ENCODE results near the gene ENAH.

ENAH gene

DNA sequence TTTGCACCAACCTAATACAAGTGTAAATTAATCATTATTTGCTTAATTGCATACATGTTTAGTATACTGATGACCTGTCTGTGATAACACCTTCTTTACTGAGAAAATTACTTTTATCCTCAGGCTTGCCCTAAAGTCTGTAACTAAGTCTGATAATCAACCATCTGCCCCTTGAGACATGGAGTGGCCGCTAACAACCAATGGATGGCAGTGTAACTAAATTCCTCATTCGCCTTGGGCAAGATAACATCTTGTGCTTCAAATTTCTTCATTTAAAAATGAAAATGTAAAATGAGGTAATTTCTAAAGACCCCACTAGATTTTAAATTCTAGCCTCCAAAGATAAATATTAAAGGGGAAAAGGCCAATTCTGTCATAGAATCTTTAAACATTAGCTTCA is 85.1 kb downstream of the ENAH start:
- TF ChIP-seq, protein P1, sequence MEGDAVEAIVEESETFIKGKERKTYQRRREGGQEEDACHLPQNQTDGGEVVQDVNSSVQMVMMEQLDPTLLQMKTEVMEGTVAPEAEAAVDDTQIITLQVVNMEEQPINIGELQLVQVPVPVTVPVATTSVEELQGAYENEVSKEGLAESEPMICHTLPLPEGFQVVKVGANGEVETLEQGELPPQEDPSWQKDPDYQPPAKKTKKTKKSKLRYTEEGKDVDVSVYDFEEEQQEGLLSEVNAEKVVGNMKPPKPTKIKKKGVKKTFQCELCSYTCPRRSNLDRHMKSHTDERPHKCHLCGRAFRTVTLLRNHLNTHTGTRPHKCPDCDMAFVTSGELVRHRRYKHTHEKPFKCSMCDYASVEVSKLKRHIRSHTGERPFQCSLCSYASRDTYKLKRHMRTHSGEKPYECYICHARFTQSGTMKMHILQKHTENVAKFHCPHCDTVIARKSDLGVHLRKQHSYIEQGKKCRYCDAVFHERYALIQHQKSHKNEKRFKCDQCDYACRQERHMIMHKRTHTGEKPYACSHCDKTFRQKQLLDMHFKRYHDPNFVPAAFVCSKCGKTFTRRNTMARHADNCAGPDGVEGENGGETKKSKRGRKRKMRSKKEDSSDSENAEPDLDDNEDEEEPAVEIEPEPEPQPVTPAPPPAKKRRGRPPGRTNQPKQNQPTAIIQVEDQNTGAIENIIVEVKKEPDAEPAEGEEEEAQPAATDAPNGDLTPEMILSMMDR (IDR thresholded peaks at IDR 0.05), result peak; percentile 9
- H3K4me1 Mint-ChIP-seq, result peaks cover 24% of the 10 kb centered on the region
- DNase-seq, result no peak
- H3K27ac Mint-ChIP-seq, result peak overlapping the region; percentile 42
- H3K9me3 Mint-ChIP-seq, result no peaks in the 10 kb centered on the region
- no peaks in the 10 kb centered on the region for H3K27me3 Mint-ChIP-seq (ENCODE audit: low read depth, poor library complexity)
- H3K4me3 Mint-ChIP-seq, result no peak overlapping the region
- peaks cover 50% of the 10 kb centered on the region for H3K36me3 Mint-ChIP-seq (ENCODE audit: low read depth)

DNA sequence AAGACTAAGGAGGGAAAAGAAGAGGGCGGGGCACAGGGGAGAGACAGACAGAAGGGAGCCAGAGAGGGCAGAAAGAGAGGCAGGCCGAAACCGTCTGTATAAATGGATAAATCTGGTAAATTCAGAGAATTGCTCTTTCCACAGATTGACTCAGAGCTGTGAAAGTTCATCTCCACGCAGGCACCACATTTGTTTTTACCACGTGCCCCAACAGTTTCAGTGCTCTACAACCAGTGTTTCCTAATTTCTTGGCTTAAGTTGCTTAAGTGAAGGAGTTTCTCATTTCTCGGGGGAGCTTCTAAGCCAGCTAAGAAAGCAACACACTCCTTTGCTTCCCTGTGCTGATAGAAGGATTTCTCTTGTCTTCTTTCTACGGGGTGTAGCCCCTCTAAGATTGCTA is 87.1 kb downstream of the ENAH start:
- TF ChIP-seq, protein P1 (IDR thresholded peaks at IDR 0.05), result no peak
- Mint-ChIP-seq H3K36me3 (ENCODE audit: low read depth) (peaks cover 45% of the 10 kb centered on the region), H3K4me1 (peaks cover 24% of the 10 kb centered on the region), H3K4me3 (no peak overlapping the region), H3K27me3 (ENCODE audit: low read depth, poor library complexity) (no peaks in the 10 kb centered on the region), H3K27ac (peak overlapping the region; percentile 96), H3K9me3 (no peaks in the 10 kb centered on the region)
- no peak for DNase-seq

DNA sequence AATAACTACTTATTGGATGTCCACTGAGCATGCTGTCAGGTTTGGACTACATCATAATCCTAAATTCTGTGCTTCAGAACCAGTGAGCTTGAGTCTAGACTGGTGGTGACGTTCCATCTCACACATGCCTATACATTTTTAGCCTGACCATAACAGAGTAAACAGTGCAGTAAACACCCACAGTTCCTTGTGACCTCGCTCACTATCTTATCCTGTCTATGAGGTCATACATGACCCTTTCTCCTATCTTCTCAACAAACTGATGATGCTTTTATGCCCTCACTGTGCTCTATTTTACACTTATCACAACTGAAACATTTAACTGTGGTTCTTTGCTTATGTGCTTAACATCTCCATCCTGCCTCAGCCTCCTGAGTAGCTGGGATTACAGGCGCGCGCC is 91.2 kb downstream of the ENAH start:
- TF ChIP-seq, protein P1 (IDR thresholded peaks at IDR 0.05), result no peak
- DNase-seq, result no peak
- no peak overlapping the region for H3K27ac Mint-ChIP-seq
- H3K4me1 Mint-ChIP-seq, result peaks cover 12% of the 10 kb centered on the region
- no peak overlapping the region for H3K4me3 Mint-ChIP-seq
- peaks cover 82% of the 10 kb centered on the region for H3K36me3 Mint-ChIP-seq (ENCODE audit: low read depth)
- peaks cover 35% of the 10 kb centered on the region for H3K9me3 Mint-ChIP-seq
- peaks cover 2% of the 10 kb centered on the region for H3K27me3 Mint-ChIP-seq (ENCODE audit: low read depth, poor library complexity)

DNA sequence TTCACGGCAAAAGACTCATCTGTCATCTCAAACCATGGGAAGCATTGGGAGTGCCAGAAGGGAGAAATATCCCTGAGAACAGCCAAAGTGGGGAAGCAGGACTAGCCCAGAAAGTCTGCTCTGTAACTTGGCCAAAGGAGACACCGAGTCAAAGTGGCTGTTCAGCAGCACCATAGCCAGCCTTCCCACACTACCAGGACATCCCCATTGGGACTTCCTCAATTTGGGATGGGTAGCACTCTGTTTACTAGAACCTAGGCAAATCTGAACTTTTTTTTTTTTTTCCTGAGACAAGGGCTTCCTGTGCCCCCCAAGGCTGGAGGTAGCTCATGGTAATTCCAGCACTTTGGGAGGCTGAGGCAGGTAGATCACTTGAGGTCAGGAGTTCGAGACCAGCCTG is 93.0 kb downstream of the ENAH start:
- DNase-seq, result no peak
- H3K27ac Mint-ChIP-seq, result peak overlapping the region; percentile 49
- H3K4me1 Mint-ChIP-seq, result no peaks in the 10 kb centered on the region
- peaks cover 86% of the 10 kb centered on the region for H3K36me3 Mint-ChIP-seq (ENCODE audit: low read depth)
- TF ChIP-seq, protein P1 (IDR thresholded peaks at IDR 0.05), result no peak
- H3K4me3 Mint-ChIP-seq, result no peak overlapping the region
- peaks cover 2% of the 10 kb centered on the region for H3K27me3 Mint-ChIP-seq (ENCODE audit: low read depth, poor library complexity)
- H3K9me3 Mint-ChIP-seq, result peaks cover 46% of the 10 kb centered on the region

DNA sequence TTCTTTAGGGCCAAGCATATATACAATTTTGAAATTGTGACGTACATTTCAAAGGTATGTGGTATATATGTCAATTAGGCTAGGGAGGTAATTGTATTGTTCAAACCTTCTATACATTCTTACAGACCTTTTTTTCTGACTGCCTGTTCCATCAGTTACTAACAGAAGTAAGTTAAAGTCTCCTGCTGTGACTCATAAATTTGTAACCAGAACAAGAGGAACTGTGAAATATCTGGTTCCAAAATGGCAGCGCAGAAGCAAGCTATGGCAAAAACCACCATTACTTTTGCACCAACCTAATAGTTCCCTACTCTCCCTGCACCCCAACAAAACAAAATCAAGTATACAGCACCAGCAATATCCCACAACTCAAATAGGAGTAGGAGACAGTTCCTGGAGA is 93.6 kb downstream of the ENAH start:
- Mint-ChIP-seq H3K9me3 (peaks cover 46% of the 10 kb centered on the region), H3K4me3 (no peak overlapping the region), H3K27me3 (ENCODE audit: low read depth, poor library complexity) (peaks cover 2% of the 10 kb centered on the region), H3K27ac (peak overlapping the region; percentile 49), H3K4me1 (no peaks in the 10 kb centered on the region), H3K36me3 (ENCODE audit: low read depth) (peaks cover 92% of the 10 kb centered on the region)
- DNase-seq, result no peak
- TF ChIP-seq, protein P1 (IDR thresholded peaks at IDR 0.05), result no peak

DNA sequence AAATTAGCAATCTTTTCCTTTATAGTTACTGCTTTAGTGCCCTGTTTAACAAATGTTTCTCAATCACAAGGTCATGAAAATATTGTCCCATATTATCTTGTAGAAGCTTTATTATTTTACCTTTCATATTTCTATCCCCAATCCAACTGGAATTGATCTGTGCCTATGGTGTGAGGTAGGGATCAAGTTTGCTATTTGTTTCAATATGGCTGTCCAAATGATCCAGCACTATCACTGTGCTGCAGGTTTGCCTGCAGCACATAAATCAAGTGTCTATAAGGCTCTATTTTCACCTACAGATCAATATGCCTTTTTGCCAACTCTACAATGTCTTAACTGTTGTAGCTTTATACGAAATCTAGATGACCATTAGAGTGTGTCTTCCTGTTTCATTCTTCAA is 96.2 kb downstream of the ENAH start:
- peaks cover 2% of the 10 kb centered on the region for H3K27me3 Mint-ChIP-seq (ENCODE audit: low read depth, poor library complexity)
- no peak for DNase-seq
- peaks cover 95% of the 10 kb centered on the region for H3K36me3 Mint-ChIP-seq (ENCODE audit: low read depth)
- H3K4me1 Mint-ChIP-seq, result no peaks in the 10 kb centered on the region
- TF ChIP-seq, protein P1 (IDR thresholded peaks at IDR 0.05), result no peak
- no peak overlapping the region for H3K4me3 Mint-ChIP-seq
- no peak overlapping the region for H3K27ac Mint-ChIP-seq
- H3K9me3 Mint-ChIP-seq, result peaks cover 46% of the 10 kb centered on the region

All from nephron progenitor cell (in vitro differentiated cells).